Mucosa of descending colon (tissue), 3 donors: Measurements from ENCODE around the gene CYP27C1. TPM values are rescaled to one million over a fixed set of nuclear protein-coding genes. Genes with fewer than 3 reads are reported as not detected.
A peak's percentile ranks its signal among the peaks of the same experiment; 100 is the strongest.
"Not testable (repeated sequence)": the region's sequence is repeated elsewhere in the genome, so short reads cannot be mapped to it uniquely, and the experiment has no call there.

Experiments used
- ATAC-seq: fragments of 200-7000 bp; cut with Tn5 transposase; one replicate; pipeline ENCODE4 v1.9.1; 2020; ENCODE audit warnings: mild to moderate bottlenecking, moderate library complexity
- DNase-seq, 3 donors: peaks; one replicate each; pipeline ENCODE4 v3.0.0-alpha.2; 2020
- H3K36me3 ChIP-seq: fragments of 200-600 bp; one replicate; pipeline ENCODE4 v1.8.0; 2021; ENCODE audit warnings: low read depth, mild to moderate bottlenecking
- H3K4me1 ChIP-seq: fragments of 200-600 bp; one replicate; pipeline ENCODE4 v1.8.0; 2021; ENCODE audit warnings: low read depth, mild to moderate bottlenecking
- H3K4me3 ChIP-seq: fragments of 200-600 bp; one replicate; pipeline ENCODE4 v1.8.0; 2021; ENCODE audit warnings: mild to moderate bottlenecking
- H3K9me3 ChIP-seq: fragments of 200-600 bp; one replicate; pipeline ENCODE4 v1.8.0; 2021; ENCODE audit warnings: mild to moderate bottlenecking
- CTCF ChIP-seq: fragments of 200-600 bp; IDR thresholded peaks from one replicate; pipeline ENCODE4 v1.8.0; 2022; ENCODE audit warnings: antibody characterized with exemption, mild to moderate bottlenecking
- intact Hi-C, 2 donors: fragments of 100-400 bp; cut with DNase I in 1 of 2; cut with micrococcal nuclease in 1 of 2; formaldehyde crosslinking; loops; one replicate each; pipeline versions ENCODE4 v1.11.0 to v1.11.1; 2022; cut with DNase I, micrococcal nuclease
- total RNA-seq, 3 donors: library from RNA; stranded (reverse); fragmentation: NEBNext Ultra II Directional in 2 of 3; extraction: Animal tissue kit (Norgen Biotek cat#: 25700) in 2 of 3; gene quantifications; one replicate each; pipeline versions ENCODE4 v1.2.1 to v1.2.4, GENCODE V29; 2021 to 2023
- donor health status: DM: no; HTN: no; CAD: no; lungs with moderate emphysema.
- donor health status: DM: no; HTN: no; CAD: no.
- donor health status: DM: no; HTN: yes; CAD: no.

Gene CYP27C1
- total RNA-seq, 3 donors from 2014 or later: 0.17 to 0.82 (median 0.63) TPM

- H3K36me3 ChIP-seq: no peaks in the 10 kb centered on the region
- H3K9me3 ChIP-seq: no peaks in the 10 kb centered on the region
- no peak for TF ChIP-seq CTCF
- peak; percentile 97 for ATAC-seq
- peaks cover 17% of the 10 kb centered on the region for H3K4me1 ChIP-seq
- H3K4me3 ChIP-seq: no peak overlapping the region
- intact Hi-C loops: no loop called here
- peak; percentile 87 to 90 (median 90) for DNase-seq
These were observed 6.6 kb upstream of the CYP27C1 start for GRCh38 chr2:127226520-127227263.

GRCh38 chr2:127226132-127226519 lies 6.0 kb upstream of the CYP27C1 start:
- no peak for ATAC-seq
- no peak for DNase-seq
- Histone ChIP-seq H3K4me1 (peaks cover 17% of the 10 kb centered on the region), H3K4me3 (no peak overlapping the region), H3K9me3 (no peaks in the 10 kb centered on the region), H3K36me3 (no peaks in the 10 kb centered on the region)
- TF ChIP-seq CTCF: no peak
- intact Hi-C loops: no loop called here

GRCh38 chr2:127225186-127225960 lies 5.3 kb upstream of the CYP27C1 start:
- Histone ChIP-seq H3K4me1 (peaks cover 17% of the 10 kb centered on the region), H3K9me3 (no peaks in the 10 kb centered on the region), H3K36me3 (no peaks in the 10 kb centered on the region), H3K4me3 (no peak overlapping the region)
- intact Hi-C loops: no loop called here
- ATAC-seq (no peak), DNase-seq (no peak)
- TF ChIP-seq CTCF: no peak

GRCh38 chr2:127224135-127224534 lies 4.0 kb upstream of the CYP27C1 start:
- H3K36me3 ChIP-seq, intact Hi-C loops, DNase-seq, ATAC-seq, H3K4me3 ChIP-seq, H3K9me3 ChIP-seq: not testable (repeated sequence)
- peaks cover 24% of the 10 kb centered on the region for H3K4me1 ChIP-seq

- Histone ChIP-seq H3K9me3 (no peaks in the 10 kb centered on the region), H3K4me3 (no peak overlapping the region), H3K36me3 (no peaks in the 10 kb centered on the region), H3K4me1 (peaks cover 18% of the 10 kb centered on the region)
- TF ChIP-seq CTCF: no peak
- intact Hi-C loops: no loop called here
- ATAC-seq: peak; percentile 33
- DNase-seq: no peak
These were observed 849 bp upstream of the CYP27C1 start for GRCh38 chr2:127220768-127221527.
